ENCODE data around the gene SMIM36.

The SMIM36 gene

GRCh38 chr17:55442953-55443683 is 68.1 kb downstream of the SMIM36 start:
- TF ChIP-seq CTCF (IDR thresholded peaks at IDR 0.05; ENCODE audit: low read depth, low read length) = no peak
- no peak overlapping the region for H3K4me3 ChIP-seq (replicated peaks in 1 of 2; ENCODE audit: low read depth in 2 of 2, low read length in 2 of 2)
- peak in 1 of 2 donors; percentile 61 for DNase-seq (ENCODE audit: low read depth in 2 of 2)

GRCh38 chr17:55442462-55442861 is 68.8 kb downstream of the SMIM36 start:
- DNase-seq (ENCODE audit: low read depth in 2 of 2) = no peak
- TF ChIP-seq CTCF (IDR thresholded peaks at IDR 0.05; ENCODE audit: low read depth, low read length) = no peak

GRCh38 chr17:55441544-55441943 is 69.7 kb downstream of the SMIM36 start:
- no peak for DNase-seq (ENCODE audit: low read depth in 2 of 2)
- TF ChIP-seq CTCF (IDR thresholded peaks at IDR 0.05; ENCODE audit: low read depth, low read length) = no peak
- no peak overlapping the region for H3K4me3 ChIP-seq (replicated peaks in 1 of 2; ENCODE audit: low read depth in 2 of 2, low read length in 2 of 2)

More at GRCh38 chr17:55442462-55442861, 68.8 kb downstream of the SMIM36 start:
- H3K4me3 ChIP-seq (replicated peaks in 1 of 2; ENCODE audit: low read depth in 2 of 2, low read length in 2 of 2) = no peak overlapping the region

- peak in 1 of 2 donors; percentile 20 for DNase-seq (ENCODE audit: low read depth in 2 of 2)
- TF ChIP-seq CTCF (IDR thresholded peaks at IDR 0.05; ENCODE audit: low read depth, low read length) = no peak
Observed at GRCh38 chr17:55440391-55440790, 70.9 kb downstream of the SMIM36 start.

GRCh38 chr17:55437159-55437605 is 74.1 kb downstream of the SMIM36 start:
- no peak for TF ChIP-seq CTCF (IDR thresholded peaks at IDR 0.05; ENCODE audit: low read depth, low read length)
- no peak for DNase-seq (ENCODE audit: low read depth in 2 of 2)
- no peak overlapping the region for H3K4me3 ChIP-seq (replicated peaks in 1 of 2; ENCODE audit: low read depth in 2 of 2, low read length in 2 of 2)

More at GRCh38 chr17:55440391-55440790, 70.9 kb downstream of the SMIM36 start:
- no peak overlapping the region for H3K4me3 ChIP-seq (replicated peaks in 1 of 2; ENCODE audit: low read depth in 2 of 2, low read length in 2 of 2)

- no peak overlapping the region for H3K4me3 ChIP-seq (replicated peaks in 1 of 2; ENCODE audit: low read depth in 2 of 2, low read length in 2 of 2)
Observed at GRCh38 chr17:55436224-55437158, 74.8 kb downstream of the SMIM36 start.

More at GRCh38 chr17:55436224-55437158, 74.8 kb downstream of the SMIM36 start:
- no peak for DNase-seq (ENCODE audit: low read depth in 2 of 2)
- no peak for TF ChIP-seq CTCF (IDR thresholded peaks at IDR 0.05; ENCODE audit: low read depth, low read length)

Data from cardiac fibroblast (primary cell).